Panc1 (cell line): ENCODE results near the gene GJD4. TPM values are rescaled to one million over a fixed set of nuclear protein-coding genes. Genes with fewer than 3 reads are reported as not detected.

Experiments
- ATAC-seq: fragments of 200-7000 bp; cut with Tn5 transposase; 2 replicates; pipeline ENCODE4 v1.9.1; 2020; ENCODE audit warnings: mild to moderate bottlenecking, moderate library complexity
- BruUV-seq: library from RNA; stranded (reverse); fragments of 400-500 nt; replicated peaks from 2 replicates; lab custom pipeline; 2021; lab: Mats Ljungman, UMichigan
- CTCF ChIA-PET: fragments of 300-600 bp; sonication (Branson Sonifier 250); formaldehyde crosslinking; loops from one replicate; lab custom pipeline; 2022; ENCODE audit warnings: antibody characterized with exemption; lab: Charles Lee
- POLR2A ChIA-PET: fragments of 300-600 bp; sonication (Branson Sonifier 250); formaldehyde crosslinking; loops from one replicate; lab custom pipeline; 2022; ENCODE audit warnings: antibody characterized with exemption; lab: Charles Lee
- DNase-seq: peaks from one replicate; pipeline ENCODE4 v3.0.0-alpha.2; 2010; ENCODE audit warnings: low read depth, low spot score
- H3K27ac ChIP-seq: 2 replicates; pipeline ENCODE4 v1.5.1; 2011; ENCODE audit warnings: mild to moderate bottlenecking, low read length, inconsistent platforms
- H3K27me3 ChIP-seq: fragments of 200-500 bp; sonication (Bioruptor generic); 2 replicates; pipeline ENCODE4 v1.6.0; 2014; ENCODE audit warnings: low read length, inconsistent platforms; ENCODE audit not compliant: control insufficient read depth, insufficient read depth
- H3K36me3 ChIP-seq: fragments of 200-500 bp; sonication (Bioruptor generic); 2 replicates; pipeline ENCODE4 v1.5.1; 2014; ENCODE audit warnings: inconsistent platforms, mild to moderate bottlenecking, low read length, moderate library complexity; ENCODE audit not compliant: control insufficient read depth, insufficient read depth
- H3K4me1 ChIP-seq: 2 replicates; pipeline ENCODE4 v1.5.1; 2011; ENCODE audit warnings: inconsistent platforms, mild to moderate bottlenecking, low read length, moderate library complexity; ENCODE audit not compliant: control insufficient read depth, insufficient read depth
- H3K4me3 ChIP-seq, 2 experiments: 2 replicates each; pipeline ENCODE4 v1.5.1; 2011 to 2012; ENCODE audit warnings: low read depth in 2 of 2, low read length in 2 of 2, mild to moderate bottlenecking in 2 of 2, inconsistent platforms in 1 of 2, moderate library complexity in 1 of 2
- H3K9me3 ChIP-seq: fragments of 200-500 bp; sonication (Bioruptor generic); 2 replicates; pipeline ENCODE4 v1.5.1; 2014; ENCODE audit warnings: low read depth, mild to moderate bottlenecking, inconsistent platforms, low read length, moderate library complexity; ENCODE audit not compliant: control insufficient read depth, insufficient read depth
- POLR2AphosphoS5 ChIP-seq: IDR thresholded peaks from 2 replicates; pipeline ENCODE4 v1.6.1; 2012; ENCODE audit warnings: mild to moderate bottlenecking, low read depth, low read length, moderate library complexity
- REST ChIP-seq, 2 experiments: IDR thresholded peaks; 2 replicates each; pipeline ENCODE4 v1.6.1; 2011 to 2012; ENCODE audit warnings: low read depth in 2 of 2, control low read depth in 1 of 2, low read length in 1 of 2, mild to moderate bottlenecking in 1 of 2, moderate library complexity in 1 of 2; ENCODE audit not compliant: insufficient read depth in 1 of 2
- SIN3A ChIP-seq: IDR thresholded peaks from 2 replicates; pipeline ENCODE4 v1.6.1; 2012; ENCODE audit warnings: low read depth, mild to moderate bottlenecking, low read length, moderate library complexity, borderline replicate concordance; ENCODE audit not compliant: insufficient read depth
- TCF7L2 ChIP-seq: IDR thresholded peaks from 2 replicates; pipeline ENCODE4 v1.6.1; 2011; ENCODE audit warnings: mild to moderate bottlenecking, low read depth, low read length, inconsistent platforms
- in situ Hi-C: cut with HindIII; loops from 2 replicates; pipeline ENCODE4 v1.10.0; 2016; ENCODE audit warnings: low sequenced_read_pairs, low pct_unique_long_range_greater_than_20kb
- intact Hi-C: fragments of 100-400 bp; cut with micrococcal nuclease; formaldehyde crosslinking; loops from one replicate; pipeline ENCODE4 v1.10.0; 2022; ENCODE audit not compliant: unreplicated experiment
- total RNA-seq: library from RNA; stranded (reverse); gene quantifications from one replicate; pipeline ENCODE4 v1.2.1, GENCODE V29; 2021; ENCODE audit not compliant: unreplicated experiment
- TF ChIP-seq, protein P1 (sequence below): fragments of 450-650 bp; IDR thresholded peaks from 2 replicates; pipeline ENCODE4 v1.5.1; 2017; ENCODE audit warnings: mild to moderate bottlenecking

GJD4 gene
- total RNA-seq, 1 experiment from 2014 or later: not detected

GRCh38 chr10:35569836-35570235 is 35.3 kb upstream of the GJD4 start:
- CTCF ChIA-PET: no interaction called here
- BruUV-seq: no TSS peak
- POLR2A ChIA-PET: no interaction called here
- no peaks in the 10 kb centered on the region for H3K27me3 ChIP-seq
- no peak overlapping the region for H3K4me3 ChIP-seq
- in situ Hi-C loops: no loop called here
- no peaks in the 10 kb centered on the region; the same call in 1 of the 2 replicates for H3K36me3 ChIP-seq
- no peaks in the 10 kb centered on the region for H3K9me3 ChIP-seq
- no peaks in the 10 kb centered on the region for H3K4me1 ChIP-seq
- H3K27ac ChIP-seq: no peak overlapping the region
- no peak for DNase-seq
- no peak for ATAC-seq
- no peak for TF ChIP-seq SIN3A
- TF ChIP-seq REST (IDR thresholded peaks at IDR 0.05; ENCODE audit: insufficient read depth in 1 of 2, low read depth in 2 of 2, low read length in 1 of 2): no peak
- TF ChIP-seq, protein P1, sequence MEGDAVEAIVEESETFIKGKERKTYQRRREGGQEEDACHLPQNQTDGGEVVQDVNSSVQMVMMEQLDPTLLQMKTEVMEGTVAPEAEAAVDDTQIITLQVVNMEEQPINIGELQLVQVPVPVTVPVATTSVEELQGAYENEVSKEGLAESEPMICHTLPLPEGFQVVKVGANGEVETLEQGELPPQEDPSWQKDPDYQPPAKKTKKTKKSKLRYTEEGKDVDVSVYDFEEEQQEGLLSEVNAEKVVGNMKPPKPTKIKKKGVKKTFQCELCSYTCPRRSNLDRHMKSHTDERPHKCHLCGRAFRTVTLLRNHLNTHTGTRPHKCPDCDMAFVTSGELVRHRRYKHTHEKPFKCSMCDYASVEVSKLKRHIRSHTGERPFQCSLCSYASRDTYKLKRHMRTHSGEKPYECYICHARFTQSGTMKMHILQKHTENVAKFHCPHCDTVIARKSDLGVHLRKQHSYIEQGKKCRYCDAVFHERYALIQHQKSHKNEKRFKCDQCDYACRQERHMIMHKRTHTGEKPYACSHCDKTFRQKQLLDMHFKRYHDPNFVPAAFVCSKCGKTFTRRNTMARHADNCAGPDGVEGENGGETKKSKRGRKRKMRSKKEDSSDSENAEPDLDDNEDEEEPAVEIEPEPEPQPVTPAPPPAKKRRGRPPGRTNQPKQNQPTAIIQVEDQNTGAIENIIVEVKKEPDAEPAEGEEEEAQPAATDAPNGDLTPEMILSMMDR: no peak
- no peak for TF ChIP-seq POLR2AphosphoS5
- TF ChIP-seq TCF7L2: no peak
- intact Hi-C loops: no loop called here

GRCh38 chr10:35570397-35570796 is 34.7 kb upstream of the GJD4 start:
- TF ChIP-seq REST (IDR thresholded peaks at IDR 0.05; ENCODE audit: insufficient read depth in 1 of 2, low read depth in 2 of 2, low read length in 1 of 2) (no peak), TCF7L2 (no peak), SIN3A (no peak), POLR2AphosphoS5 (no peak)
- TF ChIP-seq, protein P1: no peak
- Histone ChIP-seq H3K4me3 (no peak overlapping the region), H3K36me3 (no peaks in the 10 kb centered on the region; the same call in 1 of the 2 replicates), H3K27me3 (no peaks in the 10 kb centered on the region), H3K27ac (no peak overlapping the region), H3K4me1 (no peaks in the 10 kb centered on the region), H3K9me3 (no peaks in the 10 kb centered on the region)
- ATAC-seq (no peak), DNase-seq (no peak)
- in situ Hi-C loops: no loop called here
- CTCF ChIA-PET: no interaction called here
- POLR2A ChIA-PET: no interaction called here
- intact Hi-C loops: no loop called here
- TSS peak; percentile 74 for BruUV-seq
